Activated CD4-positive, alpha-beta T cell treated with anti-CD3 and anti-CD28 coated beads, Interleukin-2, Interleukin-4, amounts not matched to agents 100 ng/mL and 50 ng/mL, durations not matched to agents 16 hours and 8 hours (primary cell): ENCODE measurements around the gene DIPK1C.

Source experiments
- DNase-seq: peaks from one replicate; pipeline ENCODE4 v3.0.0-alpha.2; 2020; ENCODE audit warnings: low spot score

The DIPK1C gene

DNA sequence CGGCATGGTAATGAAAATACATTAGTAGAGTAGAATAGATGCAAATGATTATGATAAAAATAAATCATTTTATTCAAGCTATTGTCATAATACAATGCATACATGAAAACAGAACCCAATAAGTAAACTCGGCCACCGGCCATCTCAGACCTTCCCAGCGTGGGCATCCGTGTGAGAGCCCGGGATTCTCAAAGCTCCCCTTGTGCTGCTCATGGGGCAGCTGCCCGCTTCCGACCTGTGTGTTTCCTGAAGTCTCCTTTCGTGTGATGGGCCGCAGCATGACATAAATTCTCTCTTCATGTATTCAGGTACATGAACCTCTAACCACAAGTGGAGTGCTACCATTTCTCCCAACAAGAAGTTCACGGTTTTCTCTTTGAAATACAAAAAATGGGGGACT, 25.6 kb upstream of the DIPK1C start:
- DNase-seq, result no peak

DNA sequence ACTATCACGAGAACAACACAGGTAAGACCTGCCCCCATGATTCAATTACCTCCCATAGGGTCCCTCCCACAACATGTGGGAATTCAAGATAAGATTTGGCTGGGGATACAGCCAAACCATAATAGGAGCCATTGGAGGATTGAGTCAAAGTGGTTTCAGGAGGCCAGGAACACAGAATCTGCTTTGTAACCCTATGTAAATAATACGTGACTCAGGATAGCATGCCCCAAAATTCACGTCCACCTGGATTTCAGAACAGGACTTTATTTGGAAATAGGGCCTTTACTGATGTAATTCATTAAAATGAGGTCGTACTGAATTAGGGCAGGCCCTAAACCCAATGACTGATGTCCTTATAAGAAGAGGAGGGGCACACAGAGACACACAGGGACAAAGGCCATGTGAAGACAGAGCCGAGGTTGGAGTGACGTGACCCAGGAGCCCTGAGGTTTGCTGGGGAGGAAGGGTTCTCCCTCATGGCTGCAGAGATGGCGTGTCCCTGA, 23.1 kb upstream of the DIPK1C start:
- DNase-seq, result no peak

DNA sequence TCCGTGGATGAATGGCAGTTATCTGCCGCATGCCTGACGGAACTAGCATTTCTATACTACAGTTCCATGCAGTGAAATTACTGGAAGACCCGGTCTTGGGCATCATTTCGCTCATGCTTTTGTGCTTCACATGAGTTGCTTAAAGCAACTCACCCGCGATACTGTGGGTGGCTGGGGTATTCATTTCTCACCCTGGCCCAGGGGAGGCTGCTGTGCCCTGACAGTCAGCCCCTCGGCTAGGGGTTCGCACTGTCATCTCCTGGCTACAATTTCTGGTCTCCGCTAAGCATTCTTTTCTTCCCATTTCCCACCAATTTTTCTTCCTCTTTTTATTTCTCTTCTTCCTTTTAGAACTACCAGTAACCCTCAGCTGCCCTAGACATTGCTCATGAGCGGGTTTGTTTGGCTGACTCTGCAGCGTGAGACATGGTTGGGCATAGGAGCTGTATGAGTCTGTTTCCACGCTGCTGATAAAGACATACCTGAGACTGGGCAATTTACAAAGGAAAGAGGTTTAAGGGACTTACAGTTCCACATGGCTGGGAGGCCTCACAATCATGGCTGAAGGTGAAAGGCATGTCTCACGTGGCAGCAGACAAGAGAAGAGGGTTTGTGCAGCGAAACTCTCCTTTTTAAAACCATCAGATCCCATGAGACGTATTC, 22.5 kb upstream of the DIPK1C start:
- DNase-seq, result no peak

DNA sequence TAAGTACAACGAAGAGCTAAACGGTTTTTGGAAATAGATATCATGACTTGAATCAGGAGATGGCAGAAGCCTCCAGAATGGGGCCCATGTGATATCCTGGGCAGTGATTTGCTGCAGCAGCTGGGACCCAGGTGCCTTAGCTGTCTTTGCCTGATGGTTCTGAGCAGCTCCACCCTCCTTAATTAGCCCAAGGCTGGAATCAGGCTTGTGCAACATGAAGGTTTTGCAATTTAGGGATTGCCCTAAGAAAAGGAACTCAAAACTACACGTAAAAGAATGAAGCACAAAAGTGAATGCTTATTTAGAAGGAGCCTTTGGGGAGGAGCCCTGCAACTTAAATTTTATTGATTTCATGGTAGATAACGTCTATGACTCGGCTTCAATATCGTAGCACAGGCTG, 21.8 kb upstream of the DIPK1C start:
- DNase-seq, result no peak

DNA sequence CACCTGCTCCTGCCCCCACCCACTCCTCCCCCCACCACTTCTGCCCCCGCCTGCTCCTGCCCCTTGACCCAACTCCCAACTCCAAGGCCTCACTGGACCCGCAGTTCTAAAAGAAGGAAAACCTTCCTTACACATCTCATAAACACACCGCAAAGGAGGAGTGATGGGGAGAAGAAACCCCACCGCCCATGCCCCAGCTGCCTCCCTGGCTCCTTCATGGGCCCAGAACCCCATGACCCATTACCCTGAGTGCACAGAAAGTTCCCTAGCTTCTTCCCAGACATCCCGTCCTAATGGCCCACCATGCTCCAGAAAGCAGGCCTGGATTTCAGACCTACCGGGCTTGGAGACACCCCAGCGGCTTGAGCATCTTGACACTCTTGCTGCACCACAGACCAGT, 21.2 kb upstream of the DIPK1C start:
- no peak for DNase-seq

DNA sequence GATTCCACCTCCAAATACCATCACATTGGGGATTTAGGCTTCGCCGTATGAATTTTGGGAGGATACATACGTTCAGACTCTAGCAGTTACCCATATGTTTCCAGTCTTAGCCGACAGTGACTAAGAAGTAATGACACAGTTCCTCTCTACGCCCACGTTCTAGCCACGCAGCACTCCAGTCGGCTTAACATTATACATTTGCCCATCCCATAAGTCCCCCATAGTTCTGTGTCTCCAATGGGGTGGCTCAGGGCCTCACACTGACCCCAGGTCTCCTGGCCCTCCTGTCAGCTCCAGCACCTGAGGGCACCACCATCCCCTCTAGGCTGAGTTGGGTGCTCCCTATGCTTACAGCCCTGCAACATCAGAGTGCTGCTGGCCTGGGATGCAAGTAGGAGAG, 20.7 kb upstream of the DIPK1C start:
- no peak for DNase-seq

DNA sequence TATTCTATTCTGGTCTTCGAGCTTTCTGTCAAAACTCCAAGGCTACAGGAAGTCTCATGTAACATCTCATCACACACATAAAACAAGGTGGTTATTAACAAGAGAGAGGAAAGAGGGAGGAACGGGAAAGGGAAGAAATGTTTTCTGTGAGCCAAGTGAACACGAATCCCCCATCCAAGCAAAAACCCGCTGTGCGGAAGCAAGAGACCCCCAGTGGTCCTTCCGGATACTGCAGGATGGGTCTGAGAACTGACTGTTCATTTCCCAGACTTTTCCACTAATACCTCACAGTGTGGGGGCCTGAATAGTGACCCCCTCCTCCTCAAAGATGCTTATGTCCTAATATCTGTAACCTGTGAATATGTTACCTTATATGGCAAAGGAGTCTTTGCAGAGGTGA, 19.0 kb upstream of the DIPK1C start:
- DNase-seq, result no peak

DNA sequence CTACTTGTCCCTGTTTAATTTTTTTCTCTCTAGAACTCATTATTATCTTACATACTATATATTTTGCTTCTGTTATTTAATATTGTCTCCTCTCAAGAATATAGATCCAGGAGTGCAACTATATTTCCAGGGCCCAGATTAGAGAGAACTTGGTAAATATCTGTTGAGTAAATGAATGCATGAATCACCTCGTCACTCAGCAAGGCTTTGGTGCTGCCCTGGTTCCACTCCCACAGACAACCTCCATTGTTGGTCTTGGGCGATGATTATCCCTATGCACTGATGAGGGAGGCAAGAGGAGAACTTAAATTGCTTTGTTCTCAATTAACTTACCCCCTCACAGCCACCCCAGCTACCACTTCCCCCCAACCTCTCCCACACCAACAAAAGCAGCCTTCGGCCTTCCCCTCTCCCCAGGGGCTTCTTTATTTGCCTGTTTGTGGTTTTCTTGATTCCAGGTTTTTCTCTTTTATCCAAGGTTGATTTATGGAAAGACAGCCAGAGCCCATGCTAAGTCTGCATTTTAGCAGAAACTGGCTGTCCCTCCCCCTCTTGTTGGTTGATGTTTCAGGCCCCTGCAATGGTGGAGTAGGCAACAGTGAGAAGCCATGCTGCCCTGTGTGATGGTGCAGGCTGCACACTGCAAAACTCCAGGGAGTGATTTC, 17.0 kb upstream of the DIPK1C start:
- DNase-seq, result no peak

DNA sequence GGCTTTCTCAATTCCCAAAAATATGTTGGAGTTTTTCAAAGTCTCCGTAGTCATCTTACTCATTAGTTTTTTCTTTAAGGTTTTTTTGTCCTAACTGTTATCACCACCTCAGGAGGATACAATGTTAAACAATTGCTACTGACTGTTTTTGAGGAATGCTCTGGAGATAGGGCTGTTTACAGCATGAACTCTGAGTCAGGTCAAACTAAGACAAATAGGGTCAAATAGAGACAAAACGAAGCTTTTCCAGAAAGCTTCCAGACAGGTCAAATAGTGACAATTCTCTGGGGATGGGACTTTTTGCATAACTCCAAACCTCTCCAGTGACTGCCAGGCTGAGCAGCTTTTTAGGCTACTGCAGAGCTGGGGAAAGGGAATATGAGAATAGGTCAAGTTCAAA, 15.2 kb upstream of the DIPK1C start:
- no peak for DNase-seq

DNA sequence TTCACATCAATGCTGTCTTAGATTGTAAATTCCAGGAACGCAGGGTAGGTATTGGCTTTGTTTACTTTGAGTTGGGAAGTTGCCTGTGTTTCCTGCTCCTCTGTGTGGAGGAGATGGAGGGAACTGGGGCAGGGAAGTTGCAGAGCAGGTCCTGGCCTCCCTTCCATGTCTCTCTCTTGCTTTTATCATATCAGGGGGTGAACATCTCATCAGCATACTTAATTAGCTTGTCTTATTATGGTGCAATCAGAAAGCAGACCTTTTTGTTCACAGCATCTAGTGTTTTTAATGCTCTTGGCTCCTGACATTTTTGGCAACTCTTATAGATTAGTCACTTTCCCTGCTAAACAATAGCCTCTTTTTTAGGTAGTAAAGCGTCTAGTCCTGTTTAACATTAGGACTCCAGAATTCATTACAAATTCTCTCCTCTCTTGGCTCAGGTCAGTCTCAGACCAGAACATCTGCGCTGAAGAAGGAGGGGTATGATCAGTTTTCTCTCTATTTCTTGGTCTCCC, 11.5 kb upstream of the DIPK1C start:
- no peak for DNase-seq

DNA sequence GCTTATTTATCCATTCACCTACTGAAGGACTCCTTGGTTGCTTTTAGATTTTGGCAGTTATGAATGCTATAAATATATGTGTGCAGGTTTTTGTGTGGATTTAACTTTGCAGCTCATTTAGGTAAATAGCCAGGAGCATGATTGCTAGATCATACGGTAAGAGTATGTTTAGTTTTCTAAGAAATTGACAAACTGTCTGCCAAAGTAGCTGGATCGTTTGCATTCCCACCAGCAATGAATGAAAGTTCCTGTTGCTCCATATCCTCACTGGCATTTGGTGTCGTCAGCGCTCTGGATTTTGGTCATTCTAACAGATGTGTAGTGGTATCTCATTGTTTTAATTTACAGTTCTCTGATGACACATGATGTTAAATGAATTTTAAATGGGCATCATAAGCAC, 8.7 kb upstream of the DIPK1C start:
- DNase-seq, result no peak

DNA sequence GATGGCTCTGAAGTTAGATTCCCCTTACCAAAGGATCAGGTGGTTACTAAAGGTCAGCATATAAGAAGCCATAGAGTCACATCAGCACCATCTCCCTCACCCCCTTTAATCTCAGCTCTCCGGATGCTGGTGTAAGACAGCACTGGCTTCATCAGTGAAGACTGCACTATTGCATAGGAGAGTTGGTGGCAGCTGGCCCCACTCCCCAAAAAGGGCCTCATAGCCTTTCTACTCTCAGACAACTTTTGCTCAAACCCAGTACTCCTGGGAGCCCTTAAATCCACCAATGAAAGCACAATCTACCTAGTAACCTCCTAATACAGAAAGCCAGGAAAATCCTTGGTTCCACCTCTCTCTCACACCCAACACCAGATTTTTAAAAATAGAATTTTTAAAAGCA, 6.9 kb upstream of the DIPK1C start:
- no peak for DNase-seq

DNA sequence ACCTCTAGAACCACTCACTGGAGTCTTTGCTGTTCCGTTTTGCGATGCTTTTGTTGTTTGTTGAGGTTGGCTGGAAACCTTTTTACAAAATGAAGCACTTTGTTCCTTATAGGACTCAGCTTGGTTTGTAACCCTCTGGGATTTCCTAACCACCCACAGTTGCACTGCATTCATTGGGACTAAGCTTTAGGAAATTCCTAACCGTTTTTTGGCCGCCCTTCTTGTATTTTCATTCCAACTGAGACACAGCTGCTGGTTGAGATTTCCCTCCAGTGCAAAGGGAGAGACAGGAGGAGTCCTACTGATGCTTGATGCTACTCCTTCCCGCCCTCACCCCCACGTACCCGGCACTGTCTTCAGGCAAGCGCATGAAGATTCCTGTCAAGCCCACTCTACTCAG, 6.1 kb upstream of the DIPK1C start:
- DNase-seq, result no peak

DNA sequence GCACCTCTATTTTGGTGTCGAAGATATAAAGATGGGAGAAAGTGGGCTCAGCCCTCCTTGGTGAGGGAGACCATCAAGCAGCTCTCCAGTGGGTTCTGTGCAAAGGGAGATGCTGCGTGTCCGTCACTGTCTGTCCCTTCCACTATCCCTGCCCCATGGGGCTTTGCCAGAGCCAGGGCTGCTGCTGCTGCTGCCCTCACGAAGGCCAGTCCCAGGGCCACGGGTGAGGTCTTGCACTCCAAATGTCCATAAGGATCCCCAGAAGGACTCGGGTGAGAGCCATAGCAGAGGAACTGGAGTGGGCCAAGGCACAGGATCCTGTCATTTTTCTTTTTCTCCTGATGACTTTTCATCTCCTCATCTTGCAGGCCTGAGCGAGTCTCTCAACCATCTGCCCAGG, 3.7 kb upstream of the DIPK1C start:
- DNase-seq, result no peak

DNA sequence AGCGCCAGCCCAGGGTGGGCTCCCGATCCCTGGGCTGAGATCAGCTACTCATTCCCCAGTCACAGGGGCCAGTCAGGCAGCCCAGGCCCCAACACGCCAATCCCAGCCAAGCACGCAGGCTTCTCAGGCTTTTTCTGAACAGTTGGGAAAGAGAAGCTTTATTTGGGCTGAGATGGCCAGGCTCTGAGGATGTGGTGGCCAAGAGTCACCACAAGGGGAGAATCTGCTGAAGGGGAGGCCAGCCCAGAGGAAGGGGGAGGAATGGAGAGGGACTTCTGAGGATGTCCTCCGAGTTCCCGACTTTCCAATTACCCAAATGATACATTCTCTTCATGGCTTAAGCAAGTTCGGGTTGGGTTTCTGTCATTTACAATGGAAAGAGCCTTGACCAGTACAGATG, 2.8 kb upstream of the DIPK1C start:
- no peak for DNase-seq

DNA sequence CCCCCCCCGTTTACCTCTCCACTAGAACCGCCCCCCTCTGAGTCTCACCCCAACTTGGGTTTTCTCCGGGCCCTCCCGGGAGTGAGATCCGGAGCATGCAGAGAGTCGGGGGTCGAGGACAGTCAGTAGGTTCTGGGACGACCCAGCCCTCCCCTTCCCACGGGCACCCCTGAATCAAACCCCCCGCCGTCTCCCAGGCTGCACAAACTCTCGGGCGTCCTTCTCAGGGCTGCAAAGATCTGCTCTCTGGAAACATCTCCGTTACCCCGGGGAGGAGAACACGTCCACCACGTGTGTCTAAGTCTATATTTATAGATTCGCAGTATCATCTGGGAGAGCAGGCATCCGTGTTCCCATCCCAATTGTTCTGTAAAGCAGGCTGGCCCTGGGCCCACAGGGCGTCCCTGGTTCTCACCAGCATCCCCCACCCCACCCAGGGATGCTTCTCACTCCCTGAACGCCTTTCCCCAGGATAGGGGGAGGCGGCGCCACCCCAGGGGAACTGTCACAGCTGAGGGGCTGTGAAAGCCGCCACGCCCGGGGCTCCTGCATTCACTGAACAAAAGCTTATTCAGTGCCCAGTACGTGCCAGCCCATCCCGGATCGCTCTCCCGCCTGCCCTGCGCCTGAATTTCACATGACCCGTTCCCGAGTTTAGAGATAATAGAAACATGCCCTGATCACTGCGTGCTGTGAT, 765 bp upstream of the DIPK1C start:
- no peak for DNase-seq

DNA sequence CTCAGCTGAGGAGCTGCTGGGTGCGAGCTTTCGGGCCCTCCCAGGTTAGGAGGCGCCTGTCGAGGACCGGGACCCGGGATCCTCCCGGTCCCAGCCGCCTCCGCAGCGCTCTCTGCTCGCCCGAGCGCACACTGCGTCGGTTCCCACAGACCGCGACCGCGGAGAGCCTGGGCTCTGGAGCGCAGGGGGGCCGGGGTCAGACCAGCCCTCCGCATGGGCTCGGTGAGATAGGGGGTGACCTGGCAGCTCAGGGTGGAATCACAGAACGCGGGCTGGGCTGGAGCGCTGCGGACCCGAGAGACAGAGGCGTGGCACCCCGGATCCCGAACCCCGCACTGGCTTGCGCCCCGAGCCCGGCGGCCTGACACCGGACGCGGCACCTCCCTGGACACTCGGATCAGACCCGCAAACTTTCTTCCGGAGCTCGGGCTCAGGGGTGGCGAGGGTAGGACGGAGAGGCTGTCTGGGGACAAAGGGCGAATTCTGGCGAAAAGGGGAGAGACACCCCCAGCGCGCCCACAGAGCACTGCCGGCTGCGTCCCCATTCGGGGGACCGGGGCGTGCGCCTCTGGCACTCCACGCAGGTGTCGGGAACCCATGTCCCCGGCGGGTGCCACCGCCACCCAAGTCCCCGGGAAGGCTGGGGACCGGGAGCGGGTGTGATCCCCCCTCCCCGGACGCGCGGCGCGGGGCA, 612 bp downstream of the DIPK1C start:
- no peak for DNase-seq

DNA sequence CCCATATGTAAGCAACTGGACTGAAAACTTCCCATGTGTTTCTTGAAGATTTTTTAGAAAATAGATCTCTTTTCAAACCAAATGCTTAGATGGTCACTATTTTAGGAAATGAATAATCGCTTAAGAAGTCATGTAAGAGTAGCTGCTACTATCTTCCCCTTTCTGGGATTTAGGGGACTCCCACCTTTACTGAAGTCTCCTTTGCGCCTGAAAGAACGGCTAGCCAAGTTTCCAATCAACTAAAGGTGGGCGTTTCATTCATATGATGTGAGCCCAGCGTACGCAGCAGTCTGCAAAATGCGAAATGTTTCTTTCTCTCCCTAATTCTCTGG, 1.1 kb downstream of the DIPK1C start:
- DNase-seq, result no peak

DNA sequence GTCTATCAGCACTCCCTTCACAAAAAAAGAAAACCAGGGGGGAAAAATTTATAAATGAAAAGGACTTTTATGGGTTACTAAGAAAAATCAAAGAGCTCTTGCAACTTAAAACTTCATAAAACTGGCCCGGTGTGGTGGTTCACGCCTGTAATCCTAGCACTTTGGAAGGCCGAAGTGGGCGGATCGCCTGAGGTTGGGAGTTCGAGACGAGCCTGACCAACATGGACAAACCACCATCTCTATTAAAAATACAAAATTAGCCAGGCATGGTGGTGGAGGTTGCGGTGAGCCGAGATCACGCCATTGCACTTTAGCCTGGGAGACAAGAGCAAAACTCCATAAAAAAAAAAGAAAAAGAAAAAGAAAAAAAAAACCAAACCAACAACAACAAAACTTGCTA, 1.7 kb downstream of the DIPK1C start:
- no peak for DNase-seq

DNA sequence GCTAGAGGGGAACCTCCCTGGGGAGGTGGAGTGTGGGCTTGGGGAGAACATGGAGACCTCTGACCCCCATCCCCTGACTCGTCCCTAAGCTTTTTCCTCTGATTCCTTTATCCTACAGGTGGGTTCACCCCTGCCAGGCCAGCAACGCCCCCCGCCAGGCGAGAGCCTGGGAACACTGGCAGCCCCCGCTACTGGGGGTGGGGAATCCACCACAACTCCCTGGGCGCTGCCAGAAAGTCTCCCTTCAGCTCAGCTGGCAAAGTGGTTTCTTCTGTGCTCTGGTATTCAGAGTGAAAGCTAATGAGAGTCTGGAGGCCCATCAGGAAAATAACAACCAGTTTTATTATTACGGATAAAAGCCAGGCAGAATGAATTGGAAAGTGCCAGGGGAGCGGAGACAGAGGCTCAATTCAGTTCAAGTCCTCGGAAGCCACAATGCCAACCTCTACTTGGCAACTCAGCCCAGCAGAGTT, 2.8 kb downstream of the DIPK1C start:
- no peak for DNase-seq

DNA sequence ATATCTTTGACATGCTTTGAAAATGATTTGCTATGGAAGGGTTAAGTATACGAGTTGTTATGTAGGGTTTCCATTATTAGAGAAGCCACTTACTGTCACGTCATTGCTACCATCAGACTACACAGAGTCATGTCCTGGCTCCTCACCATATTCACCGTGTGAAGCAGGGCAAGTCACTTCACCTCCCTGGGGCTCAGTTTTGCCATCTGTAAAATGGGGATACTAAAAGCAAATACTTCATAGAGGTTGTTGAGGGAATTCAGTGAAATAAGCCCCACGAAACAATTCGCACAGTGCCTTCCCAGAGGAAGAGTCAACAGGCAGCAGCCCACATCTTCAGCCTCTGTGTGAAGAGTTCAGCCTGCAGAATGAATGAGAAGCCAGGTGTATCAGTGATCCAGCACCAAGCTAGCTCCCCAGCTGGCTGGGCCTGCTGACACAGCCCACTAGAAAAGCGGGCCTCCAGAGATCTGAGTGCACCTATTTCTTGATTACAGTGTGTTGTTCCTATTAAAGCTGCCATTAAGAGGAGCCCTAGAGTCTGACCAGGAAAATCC, 3.4 kb downstream of the DIPK1C start:
- DNase-seq, result no peak

DNA sequence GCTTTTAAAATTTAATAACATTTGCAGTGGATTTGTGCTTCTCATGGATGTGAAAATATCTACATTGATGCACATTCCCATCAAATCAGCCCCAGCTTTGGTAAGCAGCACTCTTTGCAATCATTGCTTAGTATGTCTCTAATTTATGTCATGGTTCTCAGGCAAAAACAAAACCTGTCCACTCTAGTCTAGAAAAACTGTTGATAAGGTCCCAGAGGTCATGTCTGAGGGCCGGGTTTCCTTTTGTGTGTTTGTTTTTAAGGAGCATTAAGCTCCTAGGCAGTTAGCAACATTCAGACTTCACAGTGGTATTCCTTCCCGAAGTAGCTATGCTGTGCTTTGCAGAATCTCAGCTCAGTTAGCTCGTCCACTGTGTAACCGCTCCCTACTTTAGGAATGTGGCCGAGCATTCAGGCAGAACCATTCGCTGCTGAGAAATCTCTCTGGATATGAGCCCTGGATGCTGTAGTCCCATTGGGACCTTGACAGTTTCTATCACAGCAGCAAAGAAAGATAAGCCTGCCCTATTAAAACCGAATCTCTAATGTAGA, 4.0 kb downstream of the DIPK1C start:
- no peak for DNase-seq
